Measurements from ENCODE around the gene APCDD1L.

APCDD1L gene

GRCh38 chr20:58497724-58498469 is 17.3 kb downstream of the APCDD1L start:
- TF ChIP-seq TAF1 (IDR thresholded peaks at IDR 0.05; ENCODE audit: borderline replicate concordance, insufficient read depth, low read length) (no peak), FOXP2 (optimal IDR thresholded peaks at IDR 0.05; ENCODE audit: borderline replicate concordance, extremely low read depth, extremely low read length, insufficient read depth) (no peak), POLR2AphosphoS5 (IDR thresholded peaks at IDR 0.05; ENCODE audit: low read depth, low read length) (no peak), SIN3A (IDR thresholded peaks at IDR 0.05; ENCODE audit: borderline replicate concordance, insufficient read depth, low read length) (no peak), REST (IDR thresholded peaks at IDR 0.05; ENCODE audit: insufficient read depth in 1 of 2, low read depth in 2 of 2, low read length in 2 of 2) (no peak)

DNA sequence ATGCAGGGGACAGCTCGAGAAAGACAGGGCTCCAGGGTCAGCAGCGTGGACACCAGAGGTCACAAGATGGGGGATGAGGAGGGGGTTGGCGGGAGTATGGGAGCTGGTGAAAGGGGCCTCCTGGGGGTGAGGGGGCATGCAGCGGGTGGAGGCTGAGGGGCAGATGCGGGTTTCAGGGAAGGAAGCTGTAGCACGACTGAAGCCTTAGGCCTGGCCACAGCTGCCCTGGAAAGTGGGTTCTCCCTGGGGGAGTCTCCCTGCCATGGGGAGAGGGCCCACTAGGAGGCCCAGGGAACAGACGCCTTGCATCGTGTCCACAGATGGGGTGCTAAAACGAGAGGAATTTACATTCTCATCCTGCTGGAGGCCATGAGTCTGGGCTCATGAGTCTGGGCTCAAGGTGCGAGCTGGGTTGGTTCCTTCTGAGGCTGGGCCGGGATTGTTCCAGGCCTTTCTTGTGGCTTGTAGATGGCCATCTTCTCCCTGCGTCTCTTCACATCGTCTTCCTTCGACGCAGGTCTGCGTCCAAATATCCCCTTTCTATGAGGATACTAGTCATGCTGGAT is 18.0 kb downstream of the APCDD1L start:
- TF ChIP-seq SIN3A (IDR thresholded peaks at IDR 0.05; ENCODE audit: borderline replicate concordance, insufficient read depth, low read length) (no peak), POLR2AphosphoS5 (IDR thresholded peaks at IDR 0.05; ENCODE audit: low read depth, low read length) (no peak), FOXP2 (optimal IDR thresholded peaks at IDR 0.05; ENCODE audit: borderline replicate concordance, extremely low read depth, extremely low read length, insufficient read depth) (no peak), TAF1 (IDR thresholded peaks at IDR 0.05; ENCODE audit: borderline replicate concordance, insufficient read depth, low read length) (no peak), REST (IDR thresholded peaks at IDR 0.05; ENCODE audit: insufficient read depth in 1 of 2, low read depth in 2 of 2, low read length in 2 of 2) (no peak)

- TF ChIP-seq POLR2AphosphoS5 (IDR thresholded peaks at IDR 0.05; ENCODE audit: low read depth, low read length) (no peak), TAF1 (IDR thresholded peaks at IDR 0.05; ENCODE audit: borderline replicate concordance, insufficient read depth, low read length) (no peak), REST (IDR thresholded peaks at IDR 0.05; ENCODE audit: insufficient read depth in 1 of 2, low read depth in 2 of 2, low read length in 2 of 2) (no peak), SIN3A (IDR thresholded peaks at IDR 0.05; ENCODE audit: borderline replicate concordance, insufficient read depth, low read length) (no peak)
These were observed 18.8 kb downstream of the APCDD1L start for GRCh38 chr20:58496429-58496769.

GRCh38 chr20:58495623-58496428 is 19.4 kb downstream of the APCDD1L start:
- TF ChIP-seq REST (IDR thresholded peaks at IDR 0.05; ENCODE audit: insufficient read depth in 1 of 2, low read depth in 2 of 2, low read length in 2 of 2) (no peak), POLR2AphosphoS5 (IDR thresholded peaks at IDR 0.05; ENCODE audit: low read depth, low read length) (no peak), TAF1 (IDR thresholded peaks at IDR 0.05; ENCODE audit: borderline replicate concordance, insufficient read depth, low read length) (no peak), FOXP2 (optimal IDR thresholded peaks at IDR 0.05; ENCODE audit: borderline replicate concordance, extremely low read depth, extremely low read length, insufficient read depth) (no peak), SIN3A (IDR thresholded peaks at IDR 0.05; ENCODE audit: borderline replicate concordance, insufficient read depth, low read length) (no peak)

All from PFSK-1 (cell line).